IPS-15b (cell line): Measurements from ENCODE around the gene LDLRAD4.
"Not testable (repeated sequence)": the region's sequence is repeated elsewhere in the genome, so short reads cannot be mapped to it uniquely, and the experiment has no call there.

Experiments used
- H3K27me3 ChIP-seq: one replicate; pipeline ENCODE4 v1.6.1; 2013; ENCODE audit warnings: low read length; ENCODE audit not compliant: control insufficient read depth, insufficient read depth
- H3K36me3 ChIP-seq: one replicate; pipeline ENCODE4 v1.6.1; 2013; ENCODE audit warnings: low read length; ENCODE audit not compliant: control insufficient read depth, insufficient read depth
- H3K4me1 ChIP-seq: one replicate; pipeline ENCODE4 v1.6.1; 2013; ENCODE audit warnings: mild to moderate bottlenecking, low read length; ENCODE audit not compliant: control insufficient read depth, insufficient read depth
- H3K4me3 ChIP-seq: one replicate; pipeline ENCODE4 v1.5.1; 2013; ENCODE audit warnings: low read depth, low read length
- H3K9ac ChIP-seq: one replicate; pipeline ENCODE4 v1.6.1; 2013; ENCODE audit warnings: low read depth, mild to moderate bottlenecking, low read length
- H3K9me3 ChIP-seq: one replicate; pipeline ENCODE4 v1.6.1; 2013; ENCODE audit warnings: mild to moderate bottlenecking, low read length; ENCODE audit not compliant: control insufficient read depth, insufficient read depth

The LDLRAD4 gene

DNA sequence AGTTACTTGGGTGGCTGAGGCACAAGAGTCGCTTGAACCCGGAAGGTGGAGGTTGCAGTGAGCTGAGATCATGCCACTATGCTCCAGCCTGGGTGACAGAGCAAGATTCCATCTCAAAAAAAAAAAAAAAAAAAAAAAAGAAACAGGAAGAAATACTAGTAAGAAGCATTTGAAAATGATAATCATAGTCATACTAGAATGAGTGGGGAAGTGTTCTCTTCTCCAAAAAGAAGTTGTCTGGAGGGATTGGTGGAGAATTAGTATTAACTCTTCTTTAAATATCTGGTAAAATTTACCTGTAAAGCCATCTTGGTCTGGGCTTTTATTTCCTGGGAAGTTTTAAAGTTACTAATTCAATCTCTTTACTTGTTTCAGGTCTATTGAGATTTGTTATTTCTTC, 376.0 kb downstream of the LDLRAD4 start:
- Histone ChIP-seq H3K4me1 (no peaks in the 10 kb centered on the region), H3K27me3 (no peaks in the 10 kb centered on the region), H3K4me3 (no peak overlapping the region)

DNA sequence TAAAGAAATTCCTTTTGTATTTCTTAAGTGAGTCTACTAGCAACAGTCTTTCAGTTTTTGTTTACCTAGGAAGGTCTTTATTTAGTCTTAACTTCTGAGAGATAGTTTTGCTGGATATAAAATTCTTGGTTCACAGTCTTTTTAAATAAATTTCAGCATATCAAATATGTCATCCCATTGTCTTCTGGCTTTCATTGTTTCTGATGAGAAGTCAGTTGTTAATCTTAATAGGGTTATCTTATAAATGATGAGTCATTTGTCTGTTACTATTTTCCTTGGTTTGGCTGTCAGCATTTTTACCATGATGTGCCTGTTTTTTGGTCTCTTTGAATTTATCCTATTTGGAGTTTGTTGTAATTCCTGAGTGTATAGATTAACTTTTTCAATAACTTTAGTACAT, 378.5 kb downstream of the LDLRAD4 start:
- Histone ChIP-seq H3K36me3 (no peaks in the 10 kb centered on the region), H3K9me3 (peaks cover 10% of the 10 kb centered on the region), H3K4me3 (no peak overlapping the region), H3K27me3 (no peaks in the 10 kb centered on the region), H3K9ac (no peak overlapping the region), H3K4me1 (no peaks in the 10 kb centered on the region)

More for the DNA sequence above, 376.0 kb downstream of the LDLRAD4 start:
- Histone ChIP-seq H3K36me3 (no peaks in the 10 kb centered on the region), H3K9me3 (peaks cover 10% of the 10 kb centered on the region), H3K9ac (no peak overlapping the region)

DNA sequence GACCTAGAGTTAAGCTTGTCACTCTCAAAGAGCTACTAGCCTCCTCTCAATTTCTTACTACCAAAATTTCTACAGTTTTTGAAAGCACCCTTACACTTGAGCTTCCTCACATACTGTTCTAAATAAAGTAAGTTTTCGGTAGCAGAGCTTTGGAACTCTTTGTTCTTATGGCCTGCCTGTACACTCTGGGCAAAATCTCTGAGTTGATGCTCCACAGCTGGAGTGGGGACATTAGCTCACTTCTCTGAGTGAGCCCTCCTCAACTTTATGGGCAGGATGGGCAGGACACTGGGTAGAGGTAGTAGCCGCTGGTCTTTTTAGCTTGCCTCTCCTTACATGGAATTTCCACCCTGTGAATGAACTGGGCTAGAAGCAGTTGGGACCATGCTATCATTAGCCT, 380.0 kb downstream of the LDLRAD4 start:
- Histone ChIP-seq H3K27me3 (no peaks in the 10 kb centered on the region), H3K9ac (no peak overlapping the region), H3K36me3 (no peaks in the 10 kb centered on the region), H3K4me1 (no peaks in the 10 kb centered on the region), H3K9me3 (peaks cover 10% of the 10 kb centered on the region), H3K4me3 (no peak overlapping the region)

DNA sequence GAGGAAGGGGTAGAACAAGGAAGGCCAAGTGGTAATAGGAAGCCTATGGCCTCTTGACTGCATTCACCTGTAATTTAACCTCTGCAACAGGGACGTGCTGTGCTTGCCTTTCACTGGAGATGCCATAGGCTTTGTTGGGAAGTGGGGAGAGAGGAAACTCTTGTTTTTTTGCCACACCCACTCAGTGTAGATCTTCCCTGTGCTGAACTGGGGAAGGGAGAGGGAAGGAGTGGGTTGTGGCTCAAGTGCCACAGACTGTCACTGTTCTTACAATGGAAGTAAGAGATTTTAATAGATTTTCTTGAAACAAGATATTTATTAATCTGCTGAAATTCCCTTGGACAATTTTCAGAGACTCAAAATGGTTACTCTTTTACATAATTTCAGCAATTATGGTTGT, 380.5 kb downstream of the LDLRAD4 start:
- H3K4me3 ChIP-seq: no peak overlapping the region
- H3K36me3 ChIP-seq: no peaks in the 10 kb centered on the region
- no peaks in the 10 kb centered on the region for H3K4me1 ChIP-seq
- H3K9me3 ChIP-seq: peaks cover 10% of the 10 kb centered on the region
- no peak overlapping the region for H3K9ac ChIP-seq
- H3K27me3 ChIP-seq: no peaks in the 10 kb centered on the region

DNA sequence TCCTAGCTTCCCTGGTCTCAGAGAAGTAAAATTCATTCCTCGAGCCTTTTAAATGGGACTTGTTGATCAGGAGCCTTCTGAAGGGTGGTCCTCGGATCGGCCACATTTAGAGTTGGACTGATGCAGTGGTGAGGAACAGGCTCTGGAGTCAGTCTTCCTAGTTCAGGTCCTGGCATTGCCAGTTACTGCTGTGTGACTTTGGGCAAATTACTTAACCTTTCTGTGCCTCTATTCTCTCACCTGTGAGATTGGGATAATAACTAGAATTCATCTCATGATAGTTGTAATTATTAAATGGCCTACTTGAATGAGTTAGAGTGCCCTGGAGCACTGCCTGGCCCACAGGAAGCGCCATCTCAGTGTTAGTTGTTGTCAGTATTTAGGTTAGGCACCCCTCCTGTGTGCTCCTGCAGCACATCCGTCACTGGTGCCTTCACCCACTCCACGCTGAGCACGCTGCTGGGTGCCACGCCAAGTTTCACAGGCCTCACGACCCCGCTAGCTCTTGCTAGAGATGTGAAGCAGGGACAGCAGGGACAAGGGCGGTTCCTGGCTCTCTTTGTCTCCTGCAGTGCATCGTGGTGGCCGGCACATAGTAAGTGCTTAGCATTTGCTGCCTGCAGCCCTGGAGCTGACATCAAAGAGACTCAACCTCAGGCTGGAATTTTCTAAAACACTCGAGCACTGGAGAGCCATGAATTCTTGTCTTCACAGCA, 384.9 kb downstream of the LDLRAD4 start:
- Histone ChIP-seq H3K27me3 (no peaks in the 10 kb centered on the region), H3K9ac (no peak overlapping the region), H3K4me3 (no peak overlapping the region), H3K4me1 (no peaks in the 10 kb centered on the region), H3K9me3 (no peaks in the 10 kb centered on the region), H3K36me3 (no peaks in the 10 kb centered on the region)

DNA sequence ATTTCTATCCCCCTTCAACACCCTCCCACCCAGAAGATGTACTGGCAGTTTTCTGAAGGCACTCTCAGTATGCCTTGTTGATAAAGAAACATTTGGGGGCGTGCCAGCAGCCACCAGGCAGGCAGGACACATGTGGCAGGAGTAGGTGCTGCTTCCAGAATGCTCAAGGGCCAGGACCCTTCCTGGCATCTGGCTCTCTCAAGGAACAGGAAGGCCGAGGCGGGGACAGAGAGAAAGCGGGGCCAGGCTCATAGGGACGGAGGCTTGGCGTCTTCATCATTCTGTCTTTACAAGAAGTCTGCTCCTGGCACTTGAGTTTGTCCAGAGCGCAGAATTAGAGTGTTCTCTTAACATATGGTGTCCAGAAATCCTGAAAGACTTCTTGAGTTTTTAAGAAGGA, 386.2 kb downstream of the LDLRAD4 start:
- Histone ChIP-seq H3K4me3 (no peak overlapping the region), H3K27me3 (no peaks in the 10 kb centered on the region), H3K9me3 (no peaks in the 10 kb centered on the region), H3K4me1 (no peaks in the 10 kb centered on the region), H3K36me3 (no peaks in the 10 kb centered on the region), H3K9ac (no peak overlapping the region)

DNA sequence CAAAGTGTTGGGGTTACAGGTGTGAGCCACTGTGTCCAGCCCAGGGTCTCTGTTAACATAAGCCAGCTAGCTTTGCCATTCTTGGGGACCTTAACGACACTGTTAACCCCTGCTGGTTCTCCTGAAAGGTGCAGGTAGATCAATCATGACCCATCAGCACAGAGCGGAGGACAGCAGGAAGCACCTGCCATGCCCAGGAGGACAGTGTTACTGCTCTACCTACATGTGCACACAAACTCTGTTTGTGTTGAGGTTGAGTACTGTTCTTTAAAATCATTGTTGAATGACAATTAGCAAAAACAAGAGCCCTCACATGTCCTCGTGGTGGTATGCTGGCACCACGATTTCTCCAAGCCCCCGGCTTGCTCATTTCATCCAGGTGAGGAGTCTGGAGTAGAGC, 386.9 kb downstream of the LDLRAD4 start:
- Histone ChIP-seq H3K4me1 (peaks cover under 1% of the 10 kb centered on the region), H3K27me3 (no peaks in the 10 kb centered on the region), H3K4me3 (no peak overlapping the region), H3K36me3 (no peaks in the 10 kb centered on the region), H3K9ac (no peak overlapping the region), H3K9me3 (no peaks in the 10 kb centered on the region)

DNA sequence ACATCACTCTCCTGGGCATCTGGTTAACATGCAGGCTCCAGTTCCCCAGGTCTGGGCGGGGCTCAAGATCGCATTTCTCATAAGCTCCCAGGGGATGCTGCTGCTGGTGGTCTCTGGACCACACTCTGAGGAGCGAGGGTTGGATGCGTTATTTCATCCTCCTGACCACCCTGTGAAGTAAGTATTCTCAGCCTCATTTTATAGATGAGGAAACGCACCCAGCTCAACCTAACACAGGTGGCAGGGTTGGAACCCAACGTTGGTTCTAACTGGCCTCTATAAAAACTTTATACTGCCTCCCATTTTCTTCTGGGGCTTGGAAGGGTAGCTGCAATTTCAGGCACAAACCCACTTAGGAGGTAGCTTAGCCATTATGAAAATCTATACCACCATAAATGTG, 387.3 kb downstream of the LDLRAD4 start:
- peaks cover 5% of the 10 kb centered on the region for H3K4me1 ChIP-seq

DNA sequence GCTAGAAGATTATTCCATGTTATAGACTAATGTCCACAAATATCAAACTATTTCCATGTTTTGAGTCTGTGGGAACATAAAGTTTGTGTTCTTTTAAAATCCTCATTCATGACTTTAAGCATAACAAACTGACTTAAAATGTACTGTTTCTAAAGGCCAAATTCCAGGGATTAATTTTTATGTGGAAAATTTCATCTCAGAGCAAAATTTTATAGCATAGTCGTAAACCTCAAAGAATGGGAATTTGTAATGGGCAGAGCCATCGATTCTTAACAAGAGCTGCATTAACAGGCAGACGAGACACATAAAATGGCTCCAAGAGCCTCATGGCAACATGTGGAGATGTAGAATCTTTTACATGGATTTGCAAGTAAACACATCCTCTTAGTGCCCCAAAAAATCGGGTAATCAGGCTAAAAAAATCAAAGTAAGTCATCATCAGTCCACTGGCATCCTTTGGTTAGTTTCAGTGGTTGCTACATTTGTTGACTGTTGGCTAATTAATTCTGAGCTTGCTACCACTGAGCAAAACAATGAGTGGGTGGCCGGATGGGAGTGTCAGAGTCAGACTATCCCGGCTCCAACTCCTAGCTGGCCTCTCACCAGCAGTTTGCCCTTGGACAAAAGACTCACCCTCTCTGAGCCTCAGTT, 388.2 kb downstream of the LDLRAD4 start:
- Histone ChIP-seq H3K27me3 (peaks cover 9% of the 10 kb centered on the region), H3K9ac (no peak overlapping the region), H3K9me3 (no peaks in the 10 kb centered on the region), H3K4me3 (no peak overlapping the region), H3K36me3 (no peaks in the 10 kb centered on the region), H3K4me1 (peaks cover 10% of the 10 kb centered on the region)

More for the DNA sequence above, 387.3 kb downstream of the LDLRAD4 start:
- no peak overlapping the region for H3K9ac ChIP-seq
- no peaks in the 10 kb centered on the region for H3K36me3 ChIP-seq
- no peaks in the 10 kb centered on the region for H3K9me3 ChIP-seq
- H3K27me3 ChIP-seq: peaks cover 2% of the 10 kb centered on the region
- no peak overlapping the region for H3K4me3 ChIP-seq

DNA sequence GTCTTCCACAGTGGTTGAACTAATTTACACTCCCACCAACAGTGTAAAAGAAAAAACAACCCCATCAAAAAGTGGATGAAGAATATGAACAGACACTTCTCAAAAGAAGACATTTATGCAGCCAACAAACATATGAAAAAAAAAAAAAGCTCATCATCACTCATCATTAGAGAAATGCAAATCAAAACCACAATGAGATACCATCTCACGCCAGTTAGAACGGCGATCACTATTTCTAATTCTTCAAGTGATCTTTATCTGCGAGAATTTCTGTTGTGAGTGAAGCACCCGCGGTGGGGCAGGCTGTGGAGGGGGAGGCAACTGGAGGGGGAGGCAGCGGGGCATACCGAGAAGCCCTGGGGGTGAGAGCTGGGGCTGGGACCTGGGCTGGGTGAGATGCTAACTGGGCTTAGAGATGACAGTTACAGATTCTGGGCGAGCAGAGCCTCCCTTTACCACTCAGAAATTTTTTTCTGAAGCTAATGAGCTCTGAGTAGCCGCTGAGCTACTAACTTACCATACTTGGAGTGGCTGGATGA, 389.5 kb downstream of the LDLRAD4 start:
- H3K9ac ChIP-seq, H3K36me3 ChIP-seq, H3K9me3 ChIP-seq, H3K4me3 ChIP-seq: not testable (repeated sequence)
- peaks cover 22% of the 10 kb centered on the region for H3K27me3 ChIP-seq
- peaks cover 10% of the 10 kb centered on the region for H3K4me1 ChIP-seq

DNA sequence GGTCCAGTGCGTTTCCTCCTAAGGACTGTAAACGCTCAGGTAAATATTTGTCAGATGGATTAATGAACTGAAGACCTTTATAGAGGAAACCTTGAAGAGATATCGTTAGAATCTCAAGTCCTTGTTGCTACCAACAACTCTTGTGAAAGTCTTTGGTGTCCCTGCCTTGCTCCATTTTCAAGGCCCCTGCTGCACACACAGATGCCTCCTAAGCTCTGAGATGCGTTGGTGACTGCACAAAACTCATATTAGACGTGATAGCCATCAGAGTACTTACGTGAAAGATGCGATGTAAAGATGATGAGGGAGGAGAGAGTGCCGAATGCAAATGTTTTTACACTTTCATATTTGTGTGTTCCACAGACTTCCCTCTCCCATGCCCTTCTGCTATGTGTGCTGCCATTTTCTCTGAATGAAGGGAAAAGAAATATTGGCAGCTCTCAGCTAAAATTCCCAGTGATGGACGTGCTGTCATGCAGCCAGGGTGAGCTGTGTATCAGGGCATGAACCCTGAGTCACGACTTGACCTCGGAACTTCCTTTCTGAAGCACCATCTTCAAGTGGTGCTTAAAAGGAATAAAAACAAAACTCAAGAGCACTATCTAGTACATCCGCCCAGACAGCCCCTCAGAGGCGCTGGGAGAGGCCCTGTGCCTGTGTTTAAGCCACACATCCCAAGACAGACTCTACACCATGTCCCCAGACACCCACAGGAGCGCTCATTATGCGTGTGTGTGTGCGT, 390.4 kb downstream of the LDLRAD4 start:
- H3K4me3 ChIP-seq: no peak overlapping the region
- H3K9ac ChIP-seq: no peak overlapping the region
- peaks cover 10% of the 10 kb centered on the region for H3K4me1 ChIP-seq

More for the DNA sequence above, 390.4 kb downstream of the LDLRAD4 start:
- no peaks in the 10 kb centered on the region for H3K36me3 ChIP-seq
- peaks cover 24% of the 10 kb centered on the region for H3K27me3 ChIP-seq
- no peaks in the 10 kb centered on the region for H3K9me3 ChIP-seq
